Keratinocyte (primary cell): ENCODE data around the gene EEF1G. TPM values are rescaled to one million over a fixed set of nuclear protein-coding genes. Genes with fewer than 3 reads are reported as not detected.

Experiments used
- DNase-seq: peaks from one replicate; pipeline ENCODE4 v3.0.0-alpha.2; 2011; ENCODE audit warnings: low read depth, missing footprints, low spot score
- FAIRE-seq: peaks from 2 replicates; lab custom pipeline; 2011; peaks lifted over from hg19 to GRCh38; lab: Jason Lieb, UNC
- H2AFZ ChIP-seq: 2 replicates; pipeline ENCODE4 v1.6.0; 2012; ENCODE audit warnings: low read length, control low read depth, inconsistent platforms; ENCODE audit not compliant: control insufficient read depth
- H3K27ac ChIP-seq: 2 replicates; pipeline ENCODE4 v1.5.1; 2011; ENCODE audit warnings: low read length; ENCODE audit not compliant: control insufficient read depth, insufficient read depth
- H3K27me3 ChIP-seq: 3 replicates; pipeline ENCODE4 v1.6.0; 2011; ENCODE audit warnings: low read length; ENCODE audit not compliant: control insufficient read depth, insufficient read depth; ENCODE audit errors: extremely low read depth
- H3K36me3 ChIP-seq, 2 experiments: 2 replicates in 1 of 2; 3 replicates in 1 of 2; pipeline ENCODE4 v1.5.1; 2011; ENCODE audit warnings: low read length in 2 of 2, mild to moderate bottlenecking in 1 of 2; ENCODE audit not compliant: control insufficient read depth in 2 of 2, insufficient read depth in 2 of 2; ENCODE audit errors: extremely low read depth in 1 of 2
- H3K4me1 ChIP-seq: 3 replicates; pipeline ENCODE4 v1.5.1; 2011; ENCODE audit warnings: low read length; ENCODE audit not compliant: control insufficient read depth, insufficient read depth; ENCODE audit errors: extremely low read depth
- H3K4me2 ChIP-seq: 3 replicates; pipeline ENCODE4 v1.6.0; 2011; ENCODE audit warnings: low read depth, low read length; ENCODE audit not compliant: control insufficient read depth, insufficient read depth; ENCODE audit errors: extremely low read depth
- H3K4me3 ChIP-seq, 3 experiments: fragments of 200-600 bp in 1 of 3; sonication (generic) in 1 of 3; 2 replicates in 2 of 3; 3 replicates in 1 of 3; pipeline ENCODE4 v1.5.1; 2011 to 2016; ENCODE audit warnings: low read length in 3 of 3, mild to moderate bottlenecking in 3 of 3, control low read depth in 2 of 3, inconsistent platforms in 1 of 3, low read depth in 1 of 3, mixed read lengths in 1 of 3, mixed run types in 1 of 3, moderate library complexity in 1 of 3; ENCODE audit not compliant: control insufficient read depth in 2 of 3, insufficient read depth in 2 of 3; ENCODE audit errors: extremely low read depth in 1 of 3
- H3K79me2 ChIP-seq: 2 replicates; pipeline ENCODE4 v1.6.0; 2012; ENCODE audit warnings: low read length; ENCODE audit not compliant: control insufficient read depth, insufficient read depth
- H3K9ac ChIP-seq: 3 replicates; pipeline ENCODE4 v1.6.0; 2011; ENCODE audit warnings: low read length; ENCODE audit not compliant: control insufficient read depth, insufficient read depth; ENCODE audit errors: extremely low read depth
- H3K9me1 ChIP-seq: 3 replicates; pipeline ENCODE4 v1.6.0; 2011; ENCODE audit warnings: low read length; ENCODE audit not compliant: control insufficient read depth, insufficient read depth; ENCODE audit errors: extremely low read depth
- H3K9me3 ChIP-seq: 2 replicates; pipeline ENCODE4 v1.5.1; 2012; ENCODE audit warnings: low read depth, low read length; ENCODE audit not compliant: control insufficient read depth
- H4K20me1 ChIP-seq: 3 replicates; pipeline ENCODE4 v1.6.0; 2011; ENCODE audit warnings: low read length; ENCODE audit not compliant: control insufficient read depth, insufficient read depth; ENCODE audit errors: extremely low read depth
- CTCF ChIP-seq, 3 experiments: IDR thresholded peaks in 1 of 3; conservative IDR thresholded peaks in 1 of 3; optimal IDR thresholded peaks in 1 of 3; 2 replicates in 2 of 3; 3 replicates in 1 of 3; pipeline versions ENCODE3 to v1.5.1; 2011; ENCODE audit warnings: low read length in 3 of 3, mild to moderate bottlenecking in 3 of 3, moderate library complexity in 2 of 3, control low read depth in 1 of 3, inconsistent platforms in 1 of 3; ENCODE audit not compliant: insufficient read depth in 2 of 3; ENCODE audit errors: extremely low read depth in 1 of 3
- EZH2 ChIP-seq: IDR thresholded peaks from one replicate; pipeline ENCODE4 v1.6.1; 2012; ENCODE audit warnings: inconsistent platforms, mild to moderate bottlenecking, low read length, moderate library complexity
- dilution Hi-C: fragments of 300-500 bp; cut with MboI; formaldehyde crosslinking; loops from one replicate; pipeline ENCODE4 v1.7.0; 2020; ENCODE audit warnings: low sequenced_read_pairs; ENCODE audit not compliant: extremely low pct_ligation_motif_present
- polyA plus RNA-seq, 5 experiments: library from polyadenylated mRNA; depleted of rRNA in 3 of 5; stranded (reverse) in 3 of 5; stranded (forward) in 1 of 5; unstranded in 1 of 5; fragments of >200 nt; gene quantifications; 1 replicate in 1 of 5; 2 replicates in 3 of 5; 3 replicates in 1 of 5; pipeline versions ENCODE4 v1.2.1 to v1.2.3, GENCODE V29; 2011 to 2012; ENCODE audit warnings: missing spikeins in 2 of 5, low read depth in 1 of 5, low replicate concordance in 1 of 5

Gene EEF1G
- polyA plus RNA-seq, 1 donor (not counting 4 experiments of a cell fraction or from before 2014, with no cell fraction given): 1,735 TPM

DNA sequence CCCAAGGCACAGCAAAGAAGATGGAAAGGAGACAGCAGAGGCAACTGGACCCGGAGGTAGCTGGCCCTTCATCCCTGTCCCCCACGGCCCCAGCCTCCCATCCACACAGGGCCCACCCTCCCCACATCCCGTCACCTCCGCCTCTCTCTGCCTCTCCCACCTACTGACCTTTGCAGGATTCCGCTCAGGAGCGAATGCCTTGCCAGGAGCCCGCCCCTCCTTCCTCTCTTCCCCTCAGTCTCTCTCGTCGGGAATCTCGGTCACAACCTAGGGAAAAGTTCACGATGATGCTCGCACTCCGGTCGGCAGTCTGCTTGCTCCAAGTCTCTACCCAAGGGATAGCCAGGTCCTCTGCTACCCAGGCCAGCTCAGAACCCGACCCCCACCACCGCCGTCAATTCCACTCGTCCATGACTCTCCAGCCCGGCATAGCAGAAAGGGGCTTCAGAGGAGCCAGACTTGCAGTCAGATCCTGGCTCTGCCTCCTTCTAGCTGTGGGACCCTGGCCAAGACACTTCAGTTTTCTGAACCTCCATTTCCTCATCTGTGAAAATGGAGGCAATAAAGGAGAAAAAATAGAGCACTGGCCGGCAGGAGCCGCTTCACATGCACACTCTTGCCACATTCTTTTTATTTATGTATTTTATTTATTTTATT, 37.3 kb downstream of the EEF1G start:
- Histone ChIP-seq H3K9me1 (peaks cover 10% of the 10 kb centered on the region), H2AFZ (no peak overlapping the region), H3K79me2 (peaks cover 95% of the 10 kb centered on the region), H3K4me3 (no peak overlapping the region), H4K20me1 (peaks cover 81% of the 10 kb centered on the region), H3K4me1 (peaks cover 35% of the 10 kb centered on the region), H3K27ac (no peak overlapping the region), H3K4me2 (no peak overlapping the region), H3K9me3 (no peaks in the 10 kb centered on the region), H3K27me3 (no peaks in the 10 kb centered on the region), H3K9ac (no peak overlapping the region), H3K36me3 (peaks cover 60 to 61% of the 10 kb centered on the region in 2 experiments)
- dilution Hi-C loops: no loop called here
- FAIRE-seq: no peak
- no peak for DNase-seq
- TF ChIP-seq CTCF (optimal IDR thresholded peaks at IDR 0.05 in 1 of 3, IDR thresholded peaks at IDR 0.05 in 1 of 3, conservative IDR thresholded peaks at IDR 0.05 in 1 of 3; ENCODE audit: extremely low read depth in 1 of 3, insufficient read depth in 2 of 3, low read length in 3 of 3): no peak
- no peak for TF ChIP-seq EZH2

GRCh38 chr11:62535802-62536201, 37.9 kb downstream of the EEF1G start:
- Histone ChIP-seq H2AFZ (no peak overlapping the region), H4K20me1 (peaks cover 80% of the 10 kb centered on the region), H3K4me3 (no peak overlapping the region), H3K9ac (no peak overlapping the region), H3K79me2 (peaks cover 95% of the 10 kb centered on the region), H3K4me1 (peaks cover 29% of the 10 kb centered on the region), H3K4me2 (no peak overlapping the region), H3K9me1 (peaks cover 6% of the 10 kb centered on the region), H3K27ac (no peak overlapping the region), H3K27me3 (no peaks in the 10 kb centered on the region), H3K36me3 (peaks cover 63% of the 10 kb centered on the region in 2 experiments), H3K9me3 (no peaks in the 10 kb centered on the region)
- FAIRE-seq: no peak
- TF ChIP-seq CTCF (optimal IDR thresholded peaks at IDR 0.05 in 1 of 3, IDR thresholded peaks at IDR 0.05 in 1 of 3, conservative IDR thresholded peaks at IDR 0.05 in 1 of 3; ENCODE audit: extremely low read depth in 1 of 3, insufficient read depth in 2 of 3, low read length in 3 of 3): no peak
- no peak for TF ChIP-seq EZH2
- DNase-seq: no peak
- dilution Hi-C loops: no loop called here
